Activated CD4-positive, alpha-beta T cell treated with anti-CD3 and anti-CD28 coated beads for 36 hours (primary cell): ENCODE data around the gene BMP7. TPM values are rescaled to one million over a fixed set of nuclear protein-coding genes. Genes with fewer than 3 reads are reported as not detected.

Source experiments
- ATAC-seq: fragments of 200-7000 bp; cut with Tn5 transposase; one replicate; pipeline ENCODE4 v1.10.0; 2021; ENCODE audit warnings: mild to moderate bottlenecking, moderate library complexity
- CTCF ChIA-PET: fragments of 350-600 bp; sonication (Branson Sonifier 250); formaldehyde crosslinking; loops from one replicate; lab custom pipeline; 2021; ENCODE audit warnings: antibody characterized with exemption; lab: Charles Lee
- POLR2A ChIA-PET: fragments of 350-600 bp; sonication (Branson Sonifier 250); formaldehyde crosslinking; loops from one replicate; lab custom pipeline; 2021; ENCODE audit warnings: antibody characterized with exemption, inconsistent platforms; lab: Charles Lee
- DNase-seq: peaks from one replicate; pipeline ENCODE4 v3.0.0-alpha.2; 2020
- H3K27ac Mint-ChIP-seq: one replicate; pipeline ENCODE4 v1.8.0; 2021; ENCODE audit warnings: mixed read lengths
- H3K27me3 Mint-ChIP-seq: one replicate; pipeline ENCODE4 v1.8.0; 2021; ENCODE audit warnings: mixed read lengths
- H3K36me3 Mint-ChIP-seq: one replicate; pipeline ENCODE4 v1.8.0; 2021; ENCODE audit warnings: low read depth, mixed read lengths
- H3K4me1 Mint-ChIP-seq: one replicate; pipeline ENCODE4 v1.8.0; 2021; ENCODE audit warnings: mixed read lengths
- H3K4me3 Mint-ChIP-seq: one replicate; pipeline ENCODE4 v1.8.0; 2021; ENCODE audit warnings: mild to moderate bottlenecking, moderate library complexity, mixed read lengths
- H3K9me3 Mint-ChIP-seq: one replicate; pipeline ENCODE4 v1.8.0; 2021; ENCODE audit warnings: low read depth, mixed read lengths
- intact Hi-C, 2 experiments: fragments of 100-400 bp; cut with DNase I in 1 of 2; cut with micrococcal nuclease in 1 of 2; formaldehyde crosslinking; loops; one replicate each; pipeline versions ENCODE4 v1.14.2 to v1.15.1; 2022 to 2024; cut with DNase I, micrococcal nuclease
- total RNA-seq, 2 experiments: library from RNA; stranded (reverse); gene quantifications; one replicate each; pipeline ENCODE4 v1.2.3, GENCODE V29; 2021

The BMP7 gene
- total RNA-seq, 2 experiments from 2014 or later, result 0.41 TPM; not detected in 1

DNA sequence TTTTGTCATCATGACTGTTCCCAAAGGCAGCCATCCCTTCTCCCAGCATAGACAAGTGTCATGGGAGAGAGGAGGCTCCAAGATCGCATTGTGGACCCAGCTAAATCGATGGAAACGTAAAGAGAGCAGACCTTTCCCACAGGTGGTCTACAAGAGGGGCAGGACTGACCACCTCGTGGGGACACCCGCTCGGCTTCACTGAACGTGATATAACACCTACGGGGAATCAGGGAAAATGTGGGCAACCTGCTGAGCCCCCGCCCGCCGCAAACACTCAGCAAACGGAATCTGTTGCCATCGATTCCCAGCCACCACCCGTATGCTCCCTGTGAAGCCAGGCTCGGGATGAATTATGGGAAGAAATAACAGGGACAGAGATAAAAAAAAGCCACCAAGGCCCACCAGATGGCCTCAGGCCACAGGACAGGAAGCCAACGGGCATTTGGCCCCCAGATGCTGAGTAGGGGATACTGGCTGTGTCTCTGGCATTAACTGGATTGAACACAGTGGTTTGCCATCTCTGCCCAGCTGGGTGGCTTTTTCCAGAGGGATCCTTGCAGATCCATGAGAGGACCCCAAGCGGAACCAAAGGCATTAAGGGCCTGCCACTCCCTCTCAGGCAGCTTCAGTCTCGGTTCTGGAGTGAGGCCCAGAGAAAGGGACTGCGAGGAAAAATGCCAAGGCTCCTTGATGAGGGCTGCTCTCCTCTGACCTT, 44.4 kb downstream of the BMP7 start:
- ChIA-PET POLR2A (no interaction called here), CTCF (no interaction called here)
- Mint-ChIP-seq H3K9me3 (no peaks in the 10 kb centered on the region), H3K4me3 (no peak overlapping the region), H3K27me3 (peaks cover 2% of the 10 kb centered on the region), H3K4me1 (no peaks in the 10 kb centered on the region), H3K36me3 (no peaks in the 10 kb centered on the region), H3K27ac (no peak overlapping the region)
- intact Hi-C loops, result no loop called here
- DNase-seq, result no peak
- no peak for ATAC-seq

DNA sequence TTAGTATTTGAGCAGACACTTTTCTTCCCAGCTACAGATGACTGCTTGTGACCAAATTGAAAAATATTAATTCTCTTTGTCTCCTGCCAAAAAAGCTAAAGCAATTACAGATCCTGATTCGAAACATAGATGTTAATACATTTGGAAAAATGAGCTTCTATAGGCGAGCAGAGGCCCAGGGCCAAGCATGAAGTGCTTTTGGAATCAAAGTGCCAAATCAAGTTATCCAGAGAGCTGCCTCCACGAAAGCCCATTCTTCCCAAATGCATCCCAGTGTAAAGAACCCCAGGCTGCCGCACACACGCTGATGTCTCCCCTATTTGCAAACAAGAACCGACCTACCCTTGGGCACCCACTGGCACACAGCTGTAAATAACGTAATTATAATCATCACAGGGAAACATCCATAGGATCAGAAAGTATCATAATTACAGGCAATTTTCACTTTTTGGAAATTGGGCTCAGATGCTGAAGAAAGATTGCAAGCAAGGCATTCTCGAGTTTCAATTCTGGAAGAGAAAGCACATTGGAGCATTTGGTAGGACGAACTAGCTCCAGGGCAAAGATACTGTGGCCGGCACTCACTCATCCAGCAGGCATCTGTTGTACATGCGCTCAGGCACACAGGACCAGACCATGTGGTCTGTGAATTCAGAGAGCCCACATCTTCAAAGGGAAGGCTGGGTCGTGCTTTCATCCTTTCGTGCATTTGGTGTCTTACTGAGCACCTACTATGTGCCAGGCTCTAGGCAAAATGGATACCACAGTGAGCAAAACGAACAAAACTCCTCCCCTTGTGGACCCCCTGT, 45.9 kb downstream of the BMP7 start:
- H3K27me3 Mint-ChIP-seq, result peaks cover 2% of the 10 kb centered on the region
- CTCF ChIA-PET, result interaction anchor here (0.6 to 0.8 kb wide), 2 partner anchors 119 to 262 kb away, joined by 3 to 4 read pairs; no protein-coding TSS in a partner anchor
- POLR2A ChIA-PET, result no interaction called here

DNA sequence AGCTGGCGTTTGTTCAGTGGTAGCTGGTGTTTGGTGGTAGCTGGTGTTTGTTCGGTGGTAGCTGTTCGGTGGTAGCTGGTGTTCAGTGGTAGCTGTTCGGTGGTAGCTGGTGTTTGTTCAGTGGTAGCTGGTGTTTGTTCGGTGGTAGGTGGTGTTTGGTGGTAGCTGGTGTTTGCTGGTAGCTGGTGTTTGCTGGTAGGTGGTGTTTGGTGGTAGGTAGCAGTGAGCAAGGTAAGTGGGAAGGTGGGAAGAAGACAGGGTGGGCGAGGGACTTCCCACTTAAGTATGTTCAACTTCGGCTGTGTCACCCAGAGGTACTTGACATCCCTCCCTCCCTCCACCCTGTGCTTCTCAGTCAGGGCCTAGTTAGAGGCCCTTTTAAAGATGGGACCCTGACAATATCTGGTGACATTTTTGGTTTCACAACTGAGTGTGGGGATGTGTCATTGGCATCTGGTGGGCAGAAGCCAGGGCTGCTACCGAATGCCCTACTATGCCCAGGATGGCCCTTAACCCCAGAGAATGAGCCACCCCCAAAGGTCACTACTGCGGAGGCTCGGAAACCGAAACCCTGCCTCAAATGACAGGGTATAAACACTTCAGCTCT, 47.3 kb downstream of the BMP7 start:
- no peak overlapping the region for H3K4me3 Mint-ChIP-seq
- H3K9me3 Mint-ChIP-seq, result no peaks in the 10 kb centered on the region
- no peak for DNase-seq
- no peaks in the 10 kb centered on the region for H3K36me3 Mint-ChIP-seq
- H3K4me1 Mint-ChIP-seq, result no peaks in the 10 kb centered on the region
- peaks cover 4% of the 10 kb centered on the region for H3K27me3 Mint-ChIP-seq
- no peak overlapping the region for H3K27ac Mint-ChIP-seq
- ChIA-PET CTCF (no interaction called here), POLR2A (no interaction called here)
- no peak for ATAC-seq
- intact Hi-C loops, result no loop called here

More for the DNA sequence above, 45.9 kb downstream of the BMP7 start:
- DNase-seq, result no peak
- Mint-ChIP-seq H3K4me3 (no peak overlapping the region), H3K9me3 (no peaks in the 10 kb centered on the region), H3K4me1 (no peaks in the 10 kb centered on the region), H3K27ac (no peak overlapping the region), H3K36me3 (no peaks in the 10 kb centered on the region)
- no peak for ATAC-seq
- intact Hi-C loops, result no loop called here

DNA sequence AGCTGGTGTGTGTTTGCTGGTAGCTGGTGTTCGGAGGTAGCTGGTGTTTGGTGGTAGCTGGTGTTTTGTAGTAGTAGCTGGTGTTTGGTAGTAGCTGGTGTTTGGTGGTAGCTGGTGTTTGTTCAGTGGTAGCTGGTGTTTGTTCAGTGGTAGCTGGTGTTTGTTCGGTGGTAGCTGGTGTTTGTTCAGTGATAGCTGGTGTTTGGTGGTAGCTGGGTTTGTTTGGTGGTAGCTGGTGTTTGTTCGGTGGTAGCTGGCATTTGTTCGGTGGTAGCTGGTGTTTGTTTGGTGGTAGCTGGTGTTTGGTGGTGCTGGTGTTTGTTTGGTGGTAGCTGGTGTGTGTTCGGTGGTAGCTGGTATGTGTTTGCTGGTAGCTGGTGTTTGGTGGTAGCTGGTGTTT, 48.0 kb downstream of the BMP7 start:
- ATAC-seq (no peak), DNase-seq (no peak)
- no peak overlapping the region for H3K27ac Mint-ChIP-seq
- POLR2A ChIA-PET, result interaction anchor here (0.6 kb wide), 1 partner anchor 676 kb away, joined by 4 read pairs; no protein-coding TSS in a partner anchor
- intact Hi-C loops, result no loop called here
- CTCF ChIA-PET, result interaction anchor here (1.0 kb wide), 1 partner anchor 128 kb away, joined by 3 read pairs; no protein-coding TSS in a partner anchor
- no peaks in the 10 kb centered on the region for H3K36me3 Mint-ChIP-seq
- H3K9me3 Mint-ChIP-seq, result no peaks in the 10 kb centered on the region
- no peak overlapping the region for H3K4me3 Mint-ChIP-seq
- H3K4me1 Mint-ChIP-seq, result no peaks in the 10 kb centered on the region
- H3K27me3 Mint-ChIP-seq, result peaks cover 3% of the 10 kb centered on the region

DNA sequence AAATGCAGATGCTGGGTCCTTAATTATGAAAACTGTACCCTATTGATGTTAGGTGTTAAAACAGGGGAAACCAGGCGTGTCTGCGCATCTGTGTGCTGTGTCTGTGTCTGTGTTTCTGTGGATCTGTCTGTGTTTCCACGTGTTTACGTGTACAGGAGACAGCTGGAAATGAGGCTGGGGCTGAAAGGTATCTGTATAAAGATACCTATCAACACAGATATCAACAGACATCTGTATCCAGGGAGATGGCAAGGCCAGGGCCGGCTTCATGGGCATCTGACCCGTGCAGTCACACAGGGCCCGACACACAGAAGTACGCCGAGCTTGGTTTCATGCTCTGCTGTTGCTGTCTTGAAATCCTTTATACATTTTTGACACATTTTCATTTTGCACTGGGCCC, 48.6 kb downstream of the BMP7 start:
- Mint-ChIP-seq H3K4me3 (no peak overlapping the region), H3K27ac (no peak overlapping the region), H3K4me1 (no peaks in the 10 kb centered on the region), H3K36me3 (no peaks in the 10 kb centered on the region), H3K27me3 (peaks cover 3% of the 10 kb centered on the region), H3K9me3 (no peaks in the 10 kb centered on the region)
- ATAC-seq (no peak), DNase-seq (no peak)
- intact Hi-C loops, result no loop called here
- ChIA-PET POLR2A (no interaction called here), CTCF (interaction anchor here (1.0 kb wide), 1 partner anchor 129 kb away, joined by 3 read pairs; no protein-coding TSS in a partner anchor)

DNA sequence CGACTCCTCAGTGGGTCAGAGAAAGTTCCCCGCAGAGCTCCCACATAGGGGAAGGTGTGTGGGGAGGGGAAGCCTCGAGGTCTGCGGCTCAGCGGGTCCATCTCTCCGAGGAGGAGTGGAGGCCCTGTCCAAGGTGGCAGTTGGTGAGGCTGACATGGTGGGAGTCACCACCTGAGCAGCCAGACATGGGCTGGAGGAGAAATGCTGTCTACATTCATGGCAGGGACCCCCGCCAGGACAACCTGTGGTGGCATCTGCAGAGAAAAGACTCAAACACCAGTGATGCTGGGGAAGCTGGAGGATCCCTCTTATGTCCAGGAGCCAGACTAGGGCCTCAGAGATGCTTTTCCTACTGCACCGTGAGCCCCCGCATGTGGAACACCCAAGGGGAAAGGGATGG, 49.8 kb downstream of the BMP7 start:
- H3K36me3 Mint-ChIP-seq, result no peaks in the 10 kb centered on the region
- intact Hi-C loops, result no loop called here
- peaks cover 10% of the 10 kb centered on the region for H3K27me3 Mint-ChIP-seq
- CTCF ChIA-PET, result no interaction called here
- no peaks in the 10 kb centered on the region for H3K9me3 Mint-ChIP-seq
- ATAC-seq (no peak), DNase-seq (no peak)
- no peak overlapping the region for H3K27ac Mint-ChIP-seq
- no peak overlapping the region for H3K4me3 Mint-ChIP-seq
- POLR2A ChIA-PET, result no interaction called here
- H3K4me1 Mint-ChIP-seq, result no peaks in the 10 kb centered on the region

DNA sequence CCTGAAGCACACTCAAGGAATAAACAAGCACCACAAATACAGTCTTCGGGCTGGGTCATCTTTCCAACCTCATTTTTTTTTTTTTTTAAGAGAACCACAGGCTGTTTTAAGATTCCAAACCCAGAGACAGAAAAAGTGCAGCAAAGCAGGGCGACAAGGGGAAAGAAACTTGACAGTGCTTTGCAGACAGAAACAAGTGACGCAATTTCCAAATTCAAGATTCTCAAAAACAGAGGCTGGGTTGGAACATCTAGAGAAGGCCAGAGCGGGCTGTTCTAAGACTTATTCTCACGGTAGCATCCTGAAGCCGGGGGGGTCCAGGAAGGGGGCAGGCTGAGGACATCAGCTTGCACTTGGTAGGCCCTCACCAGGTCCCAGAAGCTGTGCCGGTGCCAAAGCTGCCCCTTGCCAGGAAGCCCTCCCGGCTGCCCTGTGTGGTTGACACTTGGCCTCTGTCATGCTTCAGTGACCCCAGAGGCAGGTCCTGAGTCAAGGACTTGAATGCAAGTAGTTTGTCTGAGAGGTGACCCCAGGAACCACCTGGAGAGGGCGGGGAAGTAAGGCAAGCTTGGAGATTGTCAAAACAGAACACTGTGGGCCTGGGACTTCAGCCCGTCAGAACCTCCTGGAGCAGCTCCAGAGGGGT, 50.5 kb downstream of the BMP7 start:
- intact Hi-C loops, result no loop called here
- Mint-ChIP-seq H3K27ac (no peak overlapping the region), H3K9me3 (no peaks in the 10 kb centered on the region), H3K4me1 (no peaks in the 10 kb centered on the region), H3K4me3 (no peak overlapping the region), H3K27me3 (peaks cover 10% of the 10 kb centered on the region), H3K36me3 (no peaks in the 10 kb centered on the region)
- POLR2A ChIA-PET, result no interaction called here
- CTCF ChIA-PET, result no interaction called here
- DNase-seq, result no peak
- no peak for ATAC-seq

DNA sequence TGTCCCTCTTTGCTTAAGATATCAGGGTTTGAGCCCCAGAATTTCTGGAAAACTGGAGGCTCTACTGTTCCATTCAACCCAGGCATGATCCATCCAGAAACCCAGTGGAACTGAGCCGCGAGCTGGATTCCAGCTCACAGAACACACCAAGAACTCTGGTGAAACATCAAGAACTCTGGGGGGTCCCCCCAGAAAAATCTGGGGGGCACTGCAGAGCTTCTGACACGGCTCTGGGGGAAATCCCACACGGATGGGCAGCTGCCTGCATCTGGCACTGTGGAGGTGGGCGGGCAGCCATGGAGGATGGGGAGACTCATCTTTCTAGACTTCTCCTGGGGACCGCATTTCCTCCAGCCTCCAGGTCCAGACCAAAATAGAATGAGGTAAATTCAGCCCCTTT, 51.0 kb downstream of the BMP7 start:
- Mint-ChIP-seq H3K4me1 (no peaks in the 10 kb centered on the region), H3K36me3 (no peaks in the 10 kb centered on the region), H3K4me3 (no peak overlapping the region), H3K27me3 (peaks cover 10% of the 10 kb centered on the region), H3K27ac (no peak overlapping the region), H3K9me3 (no peaks in the 10 kb centered on the region)
- ATAC-seq (no peak), DNase-seq (no peak)
- POLR2A ChIA-PET, result no interaction called here
- intact Hi-C loops, result no loop called here
- CTCF ChIA-PET, result interaction anchor here (0.6 kb wide), 1 partner anchor 1276 kb away, joined by 3 read pairs; no protein-coding TSS in a partner anchor

DNA sequence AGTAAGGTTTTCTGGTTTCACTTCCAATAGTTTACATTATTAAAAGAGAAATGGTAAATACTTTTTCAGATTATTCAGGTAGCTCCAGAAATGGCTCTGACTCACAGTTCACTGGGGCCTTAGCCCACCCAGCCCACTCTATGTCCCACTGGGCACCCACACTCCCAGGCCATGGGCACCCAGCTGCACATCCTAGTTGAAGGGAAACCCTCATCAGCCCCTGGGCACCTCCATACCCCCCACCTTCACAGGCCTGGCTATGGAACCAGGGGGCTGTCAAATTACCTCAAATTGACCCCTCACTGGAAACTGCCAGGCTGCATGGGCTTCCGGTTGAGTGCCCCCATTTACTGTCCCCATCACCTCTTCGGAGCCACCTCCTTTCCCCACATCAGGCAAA, 51.5 kb downstream of the BMP7 start:
- Mint-ChIP-seq H3K27ac (no peak overlapping the region), H3K27me3 (peaks cover 10% of the 10 kb centered on the region), H3K4me3 (no peak overlapping the region), H3K9me3 (no peaks in the 10 kb centered on the region), H3K36me3 (no peaks in the 10 kb centered on the region), H3K4me1 (no peaks in the 10 kb centered on the region)
- ChIA-PET POLR2A (no interaction called here), CTCF (interaction anchor here (0.6 kb wide), 1 partner anchor 1277 kb away, joined by 3 read pairs; no protein-coding TSS in a partner anchor)
- DNase-seq (no peak), ATAC-seq (no peak)
- intact Hi-C loops, result no loop called here

DNA sequence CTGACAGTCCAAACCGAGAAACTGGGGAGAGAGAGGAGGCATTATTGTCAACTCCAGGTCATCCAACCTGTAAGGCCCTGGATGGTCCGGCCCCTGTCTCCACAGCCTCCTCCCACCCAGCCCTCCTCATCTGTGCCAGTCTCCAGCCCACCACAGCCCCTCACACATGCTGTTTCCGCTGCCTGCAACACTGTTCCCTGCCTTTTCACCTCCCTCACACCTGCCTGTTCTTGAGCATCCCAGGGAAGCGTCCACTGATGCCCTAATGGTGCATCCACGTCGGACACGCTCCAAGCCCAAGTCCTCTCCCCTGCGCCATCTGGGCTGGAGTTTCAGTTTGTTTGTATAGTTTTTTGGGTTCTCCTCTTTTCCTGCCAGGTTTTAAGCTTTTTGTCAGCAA, 52.0 kb downstream of the BMP7 start:
- ChIA-PET POLR2A (interaction anchor here (0.6 kb wide), 1 partner anchor 43 kb away, joined by 3 read pairs; no protein-coding TSS in a partner anchor), CTCF (interaction anchor here (0.7 kb wide), 1 partner anchor 46 kb away, joined by 4 read pairs; no protein-coding TSS in a partner anchor)
- DNase-seq, result no peak
- Mint-ChIP-seq H3K27ac (no peak overlapping the region), H3K4me3 (no peak overlapping the region), H3K36me3 (no peaks in the 10 kb centered on the region), H3K4me1 (no peaks in the 10 kb centered on the region), H3K9me3 (no peaks in the 10 kb centered on the region), H3K27me3 (peaks cover 10% of the 10 kb centered on the region)
- no peak for ATAC-seq
- intact Hi-C loops, result no loop called here

DNA sequence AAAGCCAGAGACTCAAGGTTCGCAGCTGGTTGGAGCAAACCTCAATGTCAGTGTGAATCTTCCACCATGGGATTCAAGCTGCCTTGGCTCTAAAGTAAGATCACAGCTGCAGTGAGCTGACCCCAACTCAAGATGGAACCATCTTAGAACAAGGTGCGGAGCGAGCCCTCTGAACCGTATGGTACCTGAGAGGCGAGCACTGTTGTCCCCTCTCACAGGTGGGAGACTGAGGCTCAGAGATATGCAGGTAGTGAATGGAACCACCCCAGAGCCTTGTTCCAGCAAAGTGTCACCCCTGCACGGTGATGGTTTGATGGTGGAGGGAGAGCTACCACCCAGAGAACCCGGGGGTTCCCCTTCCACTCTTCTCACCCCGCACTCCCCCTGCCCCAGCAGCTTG, 52.5 kb downstream of the BMP7 start:
- Mint-ChIP-seq H3K9me3 (no peaks in the 10 kb centered on the region), H3K36me3 (no peaks in the 10 kb centered on the region), H3K4me1 (no peaks in the 10 kb centered on the region), H3K27ac (no peak overlapping the region), H3K27me3 (peaks cover 10% of the 10 kb centered on the region), H3K4me3 (no peak overlapping the region)
- ChIA-PET POLR2A (interaction anchor here (0.6 kb wide), 1 partner anchor 43 kb away, joined by 3 read pairs; no protein-coding TSS in a partner anchor), CTCF (interaction anchor here (0.7 to 1.2 kb wide), 2 partner anchors 45 to 135 kb away, joined by 3 to 4 read pairs; no protein-coding TSS in a partner anchor)
- no peak for DNase-seq
- ATAC-seq, result no peak
- intact Hi-C loops, result no loop called here
